ENCODE measurements around the gene FREM1.

Gene FREM1

DNA sequence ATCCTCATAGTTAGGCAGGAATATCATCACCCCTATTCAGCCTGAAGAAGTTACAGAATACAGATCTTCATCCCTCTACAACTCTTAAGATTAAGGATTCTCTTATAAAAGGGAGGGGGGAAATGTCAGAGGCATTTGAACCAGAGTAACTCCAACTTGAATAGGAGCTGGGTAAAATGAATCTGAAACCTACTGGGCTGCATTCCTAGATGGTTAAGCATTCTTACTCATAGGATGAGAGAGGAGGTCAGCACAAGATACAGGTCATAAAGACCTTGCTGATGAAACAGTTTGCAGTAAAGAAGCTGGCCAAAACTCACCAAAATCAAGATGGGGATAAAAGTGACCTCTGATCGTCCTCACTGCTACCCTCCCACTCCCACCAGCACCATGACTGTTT lies 14.4 kb downstream of the FREM1 start:
- TF ChIP-seq, protein P1, sequence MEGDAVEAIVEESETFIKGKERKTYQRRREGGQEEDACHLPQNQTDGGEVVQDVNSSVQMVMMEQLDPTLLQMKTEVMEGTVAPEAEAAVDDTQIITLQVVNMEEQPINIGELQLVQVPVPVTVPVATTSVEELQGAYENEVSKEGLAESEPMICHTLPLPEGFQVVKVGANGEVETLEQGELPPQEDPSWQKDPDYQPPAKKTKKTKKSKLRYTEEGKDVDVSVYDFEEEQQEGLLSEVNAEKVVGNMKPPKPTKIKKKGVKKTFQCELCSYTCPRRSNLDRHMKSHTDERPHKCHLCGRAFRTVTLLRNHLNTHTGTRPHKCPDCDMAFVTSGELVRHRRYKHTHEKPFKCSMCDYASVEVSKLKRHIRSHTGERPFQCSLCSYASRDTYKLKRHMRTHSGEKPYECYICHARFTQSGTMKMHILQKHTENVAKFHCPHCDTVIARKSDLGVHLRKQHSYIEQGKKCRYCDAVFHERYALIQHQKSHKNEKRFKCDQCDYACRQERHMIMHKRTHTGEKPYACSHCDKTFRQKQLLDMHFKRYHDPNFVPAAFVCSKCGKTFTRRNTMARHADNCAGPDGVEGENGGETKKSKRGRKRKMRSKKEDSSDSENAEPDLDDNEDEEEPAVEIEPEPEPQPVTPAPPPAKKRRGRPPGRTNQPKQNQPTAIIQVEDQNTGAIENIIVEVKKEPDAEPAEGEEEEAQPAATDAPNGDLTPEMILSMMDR (IDR thresholded peaks at IDR 0.05; ENCODE audit: extremely low read depth, insufficient read depth, missing control alignments) = no peak
- in situ Hi-C loops (cut with MboI; ENCODE audit: low pct_unique_long_range_greater_than_20kb, low sequenced_read_pairs, unreplicated experiment) = no loop called here
- DNase-seq (ENCODE audit: low spot score) = no peak

DNA sequence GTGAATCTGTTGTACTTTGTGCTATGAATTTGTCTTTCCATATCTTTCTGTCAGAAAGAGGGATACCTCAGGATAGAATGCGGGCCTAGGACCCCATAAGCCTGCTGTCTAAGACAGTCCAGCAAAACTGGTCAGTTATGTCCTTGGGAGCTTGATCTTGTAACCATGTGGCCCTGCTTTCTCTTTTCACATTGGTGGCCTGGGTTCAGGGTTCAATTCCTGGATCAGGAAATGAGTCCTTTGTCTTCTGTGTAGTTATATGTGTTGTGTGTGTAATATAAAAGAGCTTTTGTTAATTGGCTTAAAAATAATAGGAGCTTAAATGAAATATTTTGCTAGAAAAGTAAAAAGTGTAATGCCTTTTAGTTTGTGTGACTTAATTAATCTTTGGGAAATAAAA lies 16.9 kb downstream of the FREM1 start:
- TF ChIP-seq, protein P1 (IDR thresholded peaks at IDR 0.05; ENCODE audit: extremely low read depth, insufficient read depth, missing control alignments) = no peak
- no peak for DNase-seq (ENCODE audit: low spot score)
- in situ Hi-C loops (cut with MboI; ENCODE audit: low pct_unique_long_range_greater_than_20kb, low sequenced_read_pairs, unreplicated experiment) = no loop called here

DNA sequence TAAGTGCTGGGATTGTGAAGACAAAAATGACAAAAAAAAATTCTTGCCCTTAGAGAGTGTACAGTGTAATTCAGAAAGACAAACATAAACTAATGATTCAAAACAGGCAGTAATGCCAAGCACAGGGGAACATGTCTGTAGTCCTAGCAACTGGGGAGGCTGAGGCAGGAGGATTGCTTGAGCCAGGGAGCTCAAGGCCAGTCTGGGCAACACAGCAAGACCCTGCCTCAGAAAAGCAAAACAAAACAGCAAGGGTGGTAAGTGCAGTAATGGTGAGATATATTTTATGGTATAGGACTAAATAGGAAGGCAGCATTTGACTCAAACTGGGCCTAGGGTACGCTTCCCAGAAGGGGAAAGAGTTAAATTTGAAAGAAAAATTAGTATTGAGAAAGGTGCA lies 18.9 kb downstream of the FREM1 start:
- TF ChIP-seq, protein P1 (IDR thresholded peaks at IDR 0.05; ENCODE audit: extremely low read depth, insufficient read depth, missing control alignments) = no peak

DNA sequence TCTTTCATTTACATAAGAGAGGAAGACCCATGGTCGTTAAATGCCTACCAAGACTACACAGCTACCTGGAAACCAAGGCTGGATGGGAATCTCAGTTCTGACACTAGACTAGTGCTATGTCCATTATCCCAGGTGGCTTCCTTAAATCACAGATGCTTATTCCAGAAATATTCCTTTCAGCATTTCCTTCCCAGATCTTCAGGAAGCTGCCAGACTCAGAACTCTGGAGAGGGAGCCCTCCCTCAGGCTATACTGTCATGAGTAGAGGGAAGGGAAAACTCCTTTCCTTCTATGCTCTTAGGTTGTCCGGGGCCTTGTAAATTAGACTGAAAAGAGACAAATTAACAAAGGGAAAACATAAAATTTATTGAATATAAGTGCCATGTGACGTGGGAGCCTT lies 20.8 kb downstream of the FREM1 start:
- DNase-seq (ENCODE audit: low spot score) = no peak
- in situ Hi-C loops (cut with MboI; ENCODE audit: low pct_unique_long_range_greater_than_20kb, low sequenced_read_pairs, unreplicated experiment) = no loop called here
- TF ChIP-seq, protein P1 (IDR thresholded peaks at IDR 0.05; ENCODE audit: extremely low read depth, insufficient read depth, missing control alignments) = no peak

More for the DNA sequence above, 18.9 kb downstream of the FREM1 start:
- in situ Hi-C loops (cut with MboI; ENCODE audit: low pct_unique_long_range_greater_than_20kb, low sequenced_read_pairs, unreplicated experiment) = no loop called here
- no peak for DNase-seq (ENCODE audit: low spot score)

DNA sequence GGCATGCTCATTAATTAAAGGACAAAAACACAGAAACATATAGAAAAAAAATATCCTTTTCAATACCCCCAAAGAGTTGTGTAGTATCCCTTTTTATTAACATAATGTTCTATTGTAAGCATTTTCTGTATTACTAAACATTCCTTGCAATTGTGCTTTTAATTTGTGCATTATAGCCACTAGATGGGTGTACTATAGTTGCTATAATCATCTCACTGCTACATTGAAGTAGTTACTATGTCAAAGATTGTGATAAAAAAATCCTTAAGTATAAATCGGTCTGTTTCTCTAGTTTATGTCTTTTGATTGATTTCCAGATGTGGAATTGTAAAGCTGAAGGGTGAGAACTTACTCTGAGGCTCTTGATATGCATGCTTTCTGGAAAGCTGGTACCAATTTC lies 21.4 kb downstream of the FREM1 start:
- in situ Hi-C loops (cut with MboI; ENCODE audit: low pct_unique_long_range_greater_than_20kb, low sequenced_read_pairs, unreplicated experiment) = no loop called here
- TF ChIP-seq, protein P1 (IDR thresholded peaks at IDR 0.05; ENCODE audit: extremely low read depth, insufficient read depth, missing control alignments) = no peak
- DNase-seq (ENCODE audit: low spot score) = no peak

DNA sequence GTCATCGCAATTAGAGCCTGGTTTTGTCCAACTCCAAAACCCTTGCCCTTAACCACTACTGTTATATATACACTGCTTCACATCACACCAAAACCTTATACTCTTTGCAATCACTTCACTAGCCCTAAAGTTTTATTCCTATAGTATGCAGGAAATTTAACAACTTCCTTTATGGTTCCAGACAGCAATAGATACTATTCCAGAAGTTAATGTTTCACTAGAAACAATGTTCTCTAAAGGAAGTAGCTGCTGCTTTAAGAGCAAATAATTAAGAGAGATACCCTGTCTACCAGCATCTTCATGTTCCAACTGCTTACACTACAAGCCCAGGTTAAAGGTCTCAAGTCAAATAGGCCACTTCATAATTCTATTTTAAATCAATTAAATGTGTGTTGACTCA lies 22.0 kb downstream of the FREM1 start:
- in situ Hi-C loops (cut with MboI; ENCODE audit: low pct_unique_long_range_greater_than_20kb, low sequenced_read_pairs, unreplicated experiment) = no loop called here
- DNase-seq (ENCODE audit: low spot score) = no peak
- TF ChIP-seq, protein P1 (IDR thresholded peaks at IDR 0.05; ENCODE audit: extremely low read depth, insufficient read depth, missing control alignments) = no peak

DNA sequence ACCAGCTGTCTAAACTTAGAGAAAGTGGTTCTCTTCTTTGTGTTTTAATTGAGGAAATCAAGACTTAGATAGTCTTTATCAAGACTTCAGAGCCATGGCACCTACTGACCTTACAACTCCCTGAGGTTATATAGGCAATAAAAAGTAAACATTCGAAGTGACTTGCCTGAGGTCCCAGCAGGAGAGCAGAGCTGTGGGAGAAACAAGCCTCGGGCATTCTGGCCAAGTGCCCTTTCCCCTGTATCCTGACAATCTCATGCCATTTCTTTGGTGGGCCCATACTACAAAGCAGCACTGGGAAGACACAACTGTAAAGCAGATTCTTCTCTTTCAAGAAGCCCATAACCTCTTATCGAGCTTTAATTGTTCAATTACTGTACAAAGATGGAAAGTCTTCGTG lies 23.1 kb downstream of the FREM1 start:
- in situ Hi-C loops (cut with MboI; ENCODE audit: low pct_unique_long_range_greater_than_20kb, low sequenced_read_pairs, unreplicated experiment) = no loop called here
- TF ChIP-seq, protein P1 (IDR thresholded peaks at IDR 0.05; ENCODE audit: extremely low read depth, insufficient read depth, missing control alignments) = no peak
- DNase-seq (ENCODE audit: low spot score) = no peak

All from GM13977 (cell line).